H1 (cell line): ENCODE results near the gene OPCML. TPM values are rescaled to one million over a fixed set of nuclear protein-coding genes. Genes with fewer than 3 reads are reported as not detected.

ENCODE experiments used
- ASH2L ChIP-seq: fragments of 200-600, 300-600 bp; sonication (generic); IDR thresholded peaks from one replicate; pipeline ENCODE4 v1.7.1; 2017; ENCODE audit warnings: low read length
- ATF2 ChIP-seq: IDR thresholded peaks from 2 replicates; pipeline ENCODE4 v1.6.1; 2012; ENCODE audit warnings: low read length, inconsistent platforms
- BACH1 ChIP-seq: IDR thresholded peaks from 2 replicates; pipeline ENCODE4 v1.6.1; 2012; ENCODE audit warnings: low read length, improper control_type of control experiment
- BCL11A ChIP-seq, 2 experiments: IDR thresholded peaks; one replicate each; pipeline ENCODE4 v1.6.1; 2011; ENCODE audit warnings: low read depth in 2 of 2, low read length in 2 of 2, mild to moderate bottlenecking in 2 of 2
- CTBP2 ChIP-seq: IDR thresholded peaks from 2 replicates; pipeline ENCODE4 v1.7.0; 2011; ENCODE audit warnings: borderline replicate concordance, mild to moderate bottlenecking, moderate library complexity, mixed read lengths, low read length; ENCODE audit not compliant: insufficient read depth, insufficient read length
- GABPA ChIP-seq: IDR thresholded peaks from 2 replicates; pipeline ENCODE4 v1.6.1; 2011; ENCODE audit warnings: mild to moderate bottlenecking, low read length, moderate library complexity, borderline replicate concordance; ENCODE audit not compliant: insufficient read depth
- HDAC6 ChIP-seq: IDR thresholded peaks from one replicate; pipeline ENCODE4 v1.7.1; 2012; ENCODE audit warnings: low read depth, mild to moderate bottlenecking, inconsistent platforms, low read length, moderate library complexity
- KDM1A ChIP-seq: fragments of 200-600, 300-600 bp; sonication (generic); IDR thresholded peaks from 2 replicates; pipeline ENCODE4 v1.7.1; 2016; ENCODE audit warnings: mild to moderate bottlenecking, low read length, borderline replicate concordance
- KDM5A ChIP-seq: fragments of 200-600 bp; IDR thresholded peaks from 2 replicates; pipeline ENCODE4 v1.7.1; 2012; ENCODE audit warnings: mild to moderate bottlenecking, low read length, inconsistent platforms, mixed read lengths
- MAFK ChIP-seq: IDR thresholded peaks from 2 replicates; pipeline ENCODE4 v1.6.1; 2012; ENCODE audit warnings: low read depth, mild to moderate bottlenecking, improper control_type of control experiment, low read length
- POLR2AphosphoS5 ChIP-seq: IDR thresholded peaks from 2 replicates; pipeline ENCODE4 v1.6.1; 2011; ENCODE audit warnings: low read depth, low read length
- POU5F1 ChIP-seq: IDR thresholded peaks from 2 replicates; pipeline ENCODE4 v1.6.1; 2011; ENCODE audit warnings: low read depth, mild to moderate bottlenecking, low read length, moderate library complexity
- RAD21 ChIP-seq, 2 experiments: IDR thresholded peaks in 1 of 2; conservative IDR thresholded peaks in 1 of 2; 2 replicates each; pipeline ENCODE4 v1.6.1; 2011; ENCODE audit warnings: low read depth in 2 of 2, low read length in 2 of 2, improper control_type of control experiment in 1 of 2, inconsistent platforms in 1 of 2, mild to moderate bottlenecking in 1 of 2, moderate library complexity in 1 of 2
- RBBP5 ChIP-seq: IDR thresholded peaks from 2 replicates; pipeline ENCODE4 v1.7.1; 2012; ENCODE audit warnings: low read depth, mild to moderate bottlenecking, inconsistent platforms, low read length, moderate library complexity, borderline replicate concordance
- RNF2 ChIP-seq: fragments of 200-900, 300-1000 bp; sonication (generic); IDR thresholded peaks from 2 replicates; pipeline ENCODE4 v1.7.1; 2016; ENCODE audit warnings: borderline replicate concordance, low read depth, mild to moderate bottlenecking, antibody characterized with exemption, low read length; ENCODE audit not compliant: poor library complexity, severe bottlenecking; ENCODE audit errors: missing control alignments
- SAP30 ChIP-seq: fragments of 300-600 bp; sonication (generic); IDR thresholded peaks from 2 replicates; pipeline ENCODE4 v1.7.1; 2012; ENCODE audit warnings: low read length, moderate library complexity, mild to moderate bottlenecking, inconsistent platforms; ENCODE audit not compliant: insufficient read depth, insufficient replicate concordance
- SIN3A ChIP-seq, 2 experiments: IDR thresholded peaks in 1 of 2; conservative IDR thresholded peaks in 1 of 2; 2 replicates each; pipeline ENCODE4 v1.6.1; 2011 to 2012; ENCODE audit warnings: low read length in 2 of 2, improper control_type of control experiment in 1 of 2, low read depth in 1 of 2, mild to moderate bottlenecking in 1 of 2
- SIX5 ChIP-seq: IDR thresholded peaks from 2 replicates; pipeline ENCODE4 v1.6.1; 2011; ENCODE audit warnings: mild to moderate bottlenecking, low read depth, low read length
- TBP ChIP-seq: IDR thresholded peaks from 2 replicates; pipeline ENCODE4 v1.6.1; 2011; ENCODE audit warnings: low read depth, low read length, improper control_type of control experiment
- TCF12 ChIP-seq: IDR thresholded peaks from 2 replicates; pipeline ENCODE4 v1.6.1; 2011; ENCODE audit warnings: low read depth, mild to moderate bottlenecking, low read length
- TEAD4 ChIP-seq: IDR thresholded peaks from 2 replicates; pipeline ENCODE4 v1.6.1; 2012; ENCODE audit warnings: low read depth, low read length, inconsistent platforms, mixed read lengths
- ZNF274 ChIP-seq: IDR thresholded peaks from 2 replicates; pipeline ENCODE4 v1.7.0; 2012; ENCODE audit warnings: low read length, borderline replicate concordance; ENCODE audit errors: extremely low read depth
- polyA plus RNA-seq, 7 experiments: library from polyadenylated mRNA; depleted of rRNA in 3 of 7; stranded (reverse) in 5 of 7; unstranded in 2 of 7; fragments of >200 nt in 5 of 7; fragments of 200-250 nt in 2 of 7; gene quantifications; 1 replicate in 5 of 7; 2 replicates in 1 of 7; 4 replicates in 1 of 7; pipeline versions ENCODE4 v1.2.1 to v1.2.3, GENCODE V29; 2011 to 2013; ENCODE audit warnings: missing spikeins in 2 of 7, mixed read lengths in 2 of 7
- total RNA-seq: library from RNA; stranded (reverse); fragmentation: NEBNext Ultra II Directional; extraction: Animal tissue kit (Norgen Biotek cat#: 25700); gene quantifications from 2 replicates; pipeline ENCODE4 v1.2.1, GENCODE V29; 2021

The OPCML gene
- total and polyA plus RNA-seq, 2 of the 8 experiments (the other 6 are each of a cell fraction or from before 2014, with no cell fraction given): 2.3 to 3.1 TPM

GRCh38 chr11:133541021-133541719 lies 8.9 kb upstream of the OPCML start (continued):
- no peak for TF ChIP-seq ATF2
- TF ChIP-seq CTBP2: no peak
- TF ChIP-seq SAP30: no peak
- TF ChIP-seq ZNF274: no peak
- TF ChIP-seq POLR2AphosphoS5: no peak
- TF ChIP-seq KDM5A: no peak
- no peak for TF ChIP-seq GABPA
- no peak for TF ChIP-seq SIX5
- no peak for TF ChIP-seq TBP
- TF ChIP-seq KDM1A: no peak
- no peak for TF ChIP-seq BCL11A (IDR thresholded peaks at IDR 0.05; ENCODE audit: low read depth in 2 of 2, low read length in 2 of 2)
- TF ChIP-seq TEAD4: peak; percentile 88
- TF ChIP-seq TCF12: no peak
- TF ChIP-seq POU5F1: no peak
- peak; percentile 62 for TF ChIP-seq RAD21 (IDR thresholded peaks at IDR 0.05 in 1 of 2, conservative IDR thresholded peaks at IDR 0.05 in 1 of 2; ENCODE audit: low read depth in 2 of 2, low read length in 2 of 2)
- TF ChIP-seq ASH2L: peak; percentile 41
- TF ChIP-seq RNF2: no peak
- TF ChIP-seq SIN3A (conservative IDR thresholded peaks at IDR 0.05 in 1 of 2, IDR thresholded peaks at IDR 0.05 in 1 of 2; ENCODE audit: low read depth in 1 of 2, low read length in 2 of 2): peak; percentile 54 to 64; a peak in 2 of 4 replicates
- no peak for TF ChIP-seq HDAC6
- TF ChIP-seq BACH1: no peak
- no peak for TF ChIP-seq MAFK
- TF ChIP-seq RBBP5: no peak
